Right hindlimb (tissue), 1 donor: Measurements from ENCODE around the gene FANCC.

ENCODE experiments used
- DNase-seq: peaks from one replicate; pipeline ENCODE4 v3.0.0-alpha.2; 2018

The FANCC gene

DNA sequence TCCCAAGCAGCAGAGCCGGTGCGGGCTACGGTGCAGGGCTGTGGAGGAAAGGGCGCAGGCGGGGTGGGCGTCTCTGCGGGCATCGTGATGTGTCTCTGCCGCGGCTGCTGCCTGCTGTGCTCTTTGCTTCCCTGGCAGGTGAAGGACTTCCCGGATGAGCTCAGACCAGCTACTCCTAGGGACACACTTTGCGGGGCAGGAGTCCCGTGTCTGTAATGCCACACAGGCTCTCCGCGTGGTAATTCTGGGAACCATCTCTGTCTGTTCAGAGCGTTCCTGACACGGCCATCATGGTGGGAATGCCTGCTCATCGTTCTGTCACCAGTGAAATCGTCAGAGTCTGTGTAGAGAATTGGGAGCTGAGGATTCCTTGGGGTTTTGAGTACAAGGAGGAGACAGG is 235.5 kb downstream of the FANCC start:
- DNase-seq: no peak

DNA sequence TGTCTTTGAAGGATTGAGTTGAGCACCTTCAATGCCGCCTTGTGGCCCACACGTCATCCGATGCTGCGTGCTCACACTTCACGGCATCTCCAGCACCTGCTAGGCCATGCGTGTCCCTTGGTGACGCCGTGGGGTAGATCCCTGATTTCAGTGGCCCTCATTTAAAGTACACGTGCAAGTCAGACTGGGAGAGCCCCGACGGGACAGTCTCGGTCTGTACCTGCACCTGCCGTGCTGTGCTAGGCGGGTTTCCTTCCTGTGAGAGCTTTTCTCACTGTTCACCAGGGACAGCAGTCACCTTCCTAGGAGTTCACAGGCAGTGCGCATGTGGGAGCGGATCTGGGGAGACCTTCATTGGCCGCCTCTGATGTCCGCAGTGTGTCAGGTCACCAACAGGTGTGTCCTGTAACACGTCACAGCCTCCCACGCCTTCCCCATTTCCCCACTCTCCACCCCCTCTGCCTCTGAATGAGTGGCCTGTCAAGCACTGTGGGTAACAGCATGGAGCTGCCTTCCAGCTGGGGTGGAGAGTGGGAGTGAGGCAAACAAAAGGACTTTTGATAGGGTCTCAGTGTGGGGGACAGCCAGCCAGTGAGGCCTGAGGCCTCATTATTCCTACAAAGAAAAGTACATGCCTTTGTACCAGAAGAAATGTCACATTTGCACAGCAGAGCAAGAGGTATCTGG is 236.4 kb downstream of the FANCC start:
- no peak for DNase-seq

DNA sequence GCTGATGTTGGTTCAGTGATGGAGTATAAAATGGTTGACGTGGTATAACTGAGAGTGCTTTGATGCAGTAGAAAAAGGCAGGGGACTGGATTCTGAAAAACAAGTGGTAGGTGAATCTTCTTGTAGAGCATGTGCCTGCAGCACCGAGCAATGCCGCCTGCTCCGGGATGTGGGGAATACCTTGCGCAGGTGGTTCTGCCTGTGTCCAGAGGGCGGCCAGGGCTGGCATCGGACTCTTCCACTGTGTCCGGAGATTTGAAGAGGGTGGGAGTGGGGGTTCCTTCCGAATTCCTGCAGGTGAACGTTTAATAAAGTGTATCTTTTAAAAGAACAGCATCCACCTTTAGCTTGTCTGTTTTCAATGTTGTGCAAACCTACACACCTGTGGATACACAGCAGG is 238.0 kb downstream of the FANCC start:
- no peak for DNase-seq

DNA sequence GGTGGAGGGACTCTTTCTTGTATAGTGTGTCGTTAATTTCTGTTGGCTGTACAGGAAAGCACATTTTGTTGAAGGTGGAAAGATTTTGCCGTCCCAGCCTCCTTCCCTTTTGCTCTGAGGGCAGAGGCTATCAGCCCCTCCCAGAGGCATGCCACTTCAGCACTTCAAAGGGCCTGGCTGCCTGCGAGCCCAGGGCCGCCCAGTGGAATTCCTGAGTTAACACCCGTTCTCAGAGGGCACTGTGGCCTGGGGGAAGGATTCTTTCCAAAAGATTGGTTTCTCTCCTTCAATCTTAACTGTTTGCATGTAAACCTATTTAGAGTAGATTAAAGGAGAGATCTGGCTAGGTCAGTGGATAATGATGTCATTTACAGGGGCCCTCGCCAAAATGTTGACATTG is 238.6 kb downstream of the FANCC start:
- DNase-seq: no peak

DNA sequence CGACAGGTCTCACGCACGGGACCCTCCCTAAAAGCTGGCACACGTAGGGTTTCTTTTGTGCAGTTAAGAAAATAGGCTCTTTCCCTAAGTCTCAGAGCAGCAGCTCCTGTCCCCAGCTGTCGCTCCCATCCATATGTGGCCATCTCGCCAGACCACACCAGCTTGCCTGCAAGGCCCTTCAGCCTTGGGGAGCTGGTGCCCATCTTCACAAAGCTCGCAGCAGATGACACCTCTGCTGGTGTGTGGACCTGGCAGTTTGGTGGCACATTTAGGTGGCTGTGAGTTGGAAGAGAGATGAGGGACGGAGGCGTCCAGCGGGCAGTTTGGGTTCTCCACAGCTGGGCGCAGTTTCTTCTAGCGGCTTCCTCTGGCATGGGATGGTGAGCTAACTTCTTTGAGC is 239.0 kb downstream of the FANCC start:
- no peak for DNase-seq

DNA sequence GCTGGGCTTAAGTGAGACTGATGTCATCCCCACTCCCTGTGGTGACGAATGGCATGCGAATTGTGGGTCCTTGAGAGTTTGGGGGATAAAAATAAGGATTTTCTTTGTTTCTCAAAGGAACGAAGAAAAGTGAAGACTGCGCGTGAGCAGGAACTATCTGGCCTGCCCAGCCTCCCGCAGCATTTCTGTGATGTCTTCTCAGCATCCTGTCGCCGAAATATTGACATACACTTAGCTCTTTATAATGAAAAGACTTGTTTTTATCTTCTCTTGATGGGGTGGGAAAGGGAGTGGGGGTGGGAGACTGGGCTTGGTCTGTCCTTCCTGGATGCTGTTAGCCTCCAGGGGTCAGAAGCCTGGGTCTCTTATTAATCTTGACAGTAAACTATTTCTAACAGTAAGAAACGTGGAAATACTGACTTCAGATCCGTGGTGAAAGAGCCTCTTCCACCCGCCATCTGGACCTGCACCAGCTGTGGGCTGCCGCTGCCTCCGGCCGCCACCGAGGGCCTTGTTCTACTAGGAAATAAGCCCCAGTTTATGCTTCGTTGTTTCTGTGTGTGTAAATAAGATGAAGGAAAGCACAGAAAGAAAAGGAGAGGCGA is 239.6 kb downstream of the FANCC start:
- DNase-seq: no peak

DNA sequence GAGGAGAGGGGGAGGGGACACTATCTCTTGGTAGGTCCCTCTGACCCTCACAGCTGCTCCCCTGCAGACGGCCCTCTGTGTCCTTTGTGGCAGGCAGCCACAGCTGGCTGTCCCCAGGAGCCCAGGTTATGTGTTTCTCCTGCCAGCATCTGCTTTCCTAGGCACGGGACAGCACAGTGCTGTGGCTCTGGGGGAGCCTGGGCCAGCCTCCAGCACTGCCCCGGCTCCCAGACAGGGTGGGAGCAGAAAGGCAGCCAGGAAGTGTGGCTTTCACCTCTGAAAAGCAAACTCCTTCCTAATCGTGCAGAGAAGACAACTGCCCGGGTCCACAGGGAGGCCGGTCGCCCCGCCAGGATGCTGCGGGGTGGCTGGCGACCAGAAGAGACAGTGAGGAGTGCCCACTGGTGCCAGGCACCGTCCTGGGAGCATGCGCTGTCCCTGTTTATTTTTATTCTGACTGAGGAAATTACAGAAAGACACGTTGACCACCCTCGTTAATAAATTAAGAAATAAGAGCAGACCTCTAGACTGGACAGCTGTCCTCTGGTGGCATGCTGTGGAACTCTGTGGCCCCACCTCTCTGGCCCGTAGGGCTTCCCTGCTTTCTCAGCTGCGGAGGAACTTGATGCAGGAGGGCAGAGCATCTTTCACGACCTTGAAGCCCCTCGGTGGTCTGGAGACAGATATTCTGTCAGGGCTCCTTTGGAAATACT is 240.3 kb downstream of the FANCC start:
- DNase-seq: no peak

DNA sequence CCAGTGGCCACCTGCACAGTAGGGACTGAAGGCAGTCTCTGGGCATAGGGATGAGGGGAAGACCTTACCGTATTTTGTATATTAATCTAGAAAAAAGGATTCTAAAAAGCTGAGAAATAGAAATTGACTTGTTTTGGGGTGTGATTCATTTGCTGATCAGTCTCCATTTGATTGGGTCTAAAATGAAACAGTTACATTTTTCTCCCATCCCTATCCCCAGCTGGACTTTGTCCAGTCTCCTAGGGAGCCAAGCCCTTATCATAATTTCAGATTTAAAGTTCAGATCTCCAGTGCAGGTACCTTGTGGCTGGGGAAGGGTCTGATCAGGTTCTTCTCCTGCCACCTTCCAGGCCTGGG is 240.8 kb downstream of the FANCC start:
- DNase-seq: no peak

DNA sequence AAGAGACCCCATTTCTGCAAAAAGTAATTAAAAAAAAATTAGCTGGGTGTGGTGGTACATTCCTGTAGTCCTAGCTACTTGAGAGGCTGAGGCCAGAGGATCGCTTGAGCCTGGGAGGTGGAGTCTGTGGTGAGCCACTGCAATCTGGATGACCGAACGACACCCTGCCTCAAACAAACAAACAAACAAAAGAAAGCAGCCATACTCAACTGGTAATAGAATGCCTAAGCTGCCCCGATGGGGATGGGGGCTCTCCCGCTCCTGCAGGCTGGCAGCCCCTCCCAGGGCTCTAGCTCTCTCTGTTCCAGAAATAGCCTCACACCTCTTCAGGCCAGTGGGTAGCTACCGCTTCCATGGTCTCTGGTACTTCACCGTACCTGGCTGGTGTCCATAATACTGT is 241.8 kb downstream of the FANCC start:
- DNase-seq: no peak

DNA sequence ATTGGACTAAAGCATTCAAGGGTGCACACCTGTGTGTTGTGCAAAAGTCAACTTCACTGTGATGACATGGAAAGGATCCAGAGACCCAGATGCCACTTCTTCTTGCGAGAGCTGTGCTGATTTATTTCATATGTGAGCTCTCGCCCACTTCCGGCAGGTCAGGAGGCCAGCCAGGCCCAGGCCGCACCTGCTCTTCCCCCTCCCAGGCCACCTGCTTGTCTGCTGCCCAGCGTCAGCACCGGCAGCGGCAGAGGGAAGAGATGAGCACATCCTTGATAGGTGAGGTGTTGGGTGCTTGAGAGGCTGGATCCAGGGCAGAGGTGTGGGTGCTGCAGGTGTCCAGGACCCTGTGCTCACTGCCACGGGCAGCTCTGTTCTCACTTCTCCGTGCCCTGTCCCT is 242.9 kb downstream of the FANCC start:
- DNase-seq: no peak

DNA sequence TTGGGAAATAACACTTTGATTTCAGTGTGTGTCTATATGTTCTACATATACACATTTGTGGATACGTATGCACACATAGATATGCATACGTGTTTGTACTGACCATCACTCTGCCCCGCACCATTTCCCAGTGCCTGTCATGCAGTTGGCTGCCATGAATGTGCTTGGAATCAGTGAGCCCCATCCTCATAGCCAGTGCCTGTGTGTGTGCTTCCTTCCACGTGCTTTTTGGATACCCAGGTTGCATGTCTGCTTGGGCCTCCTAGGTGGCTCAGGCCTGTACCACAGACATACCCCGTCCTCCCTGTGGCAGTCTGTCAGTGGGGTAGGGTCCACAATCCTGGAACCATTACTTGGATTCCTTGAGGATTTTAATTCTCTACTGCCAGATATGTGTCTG is 243.6 kb downstream of the FANCC start:
- DNase-seq: no peak

DNA sequence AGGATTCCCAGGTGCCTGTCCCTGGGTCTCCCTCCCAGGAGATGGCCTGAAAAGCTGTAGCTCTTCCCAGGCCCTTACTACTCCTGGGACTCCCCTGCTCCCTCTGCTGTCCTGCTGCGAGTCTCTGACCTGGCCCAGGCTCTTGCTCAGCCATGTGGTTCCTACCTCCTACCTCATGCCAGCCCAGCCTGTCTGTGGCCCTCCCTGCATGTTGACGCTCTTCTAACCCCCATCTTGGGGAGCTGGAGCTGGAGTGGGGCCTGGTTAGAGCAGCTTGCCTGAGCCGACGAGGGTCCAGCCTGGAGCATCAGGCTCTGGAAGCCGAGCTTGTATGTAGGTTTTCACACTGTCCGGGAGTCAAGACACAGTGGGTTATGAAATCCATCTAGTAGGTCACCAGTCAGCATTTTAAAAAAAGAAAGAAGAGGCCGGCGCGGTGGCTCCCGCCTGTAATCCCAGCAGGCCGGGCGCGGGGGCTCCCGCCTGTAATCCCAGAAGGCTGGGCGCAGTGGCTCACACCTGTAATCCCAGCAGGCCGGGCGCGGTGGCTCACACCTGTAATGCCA is 244.4 kb downstream of the FANCC start:
- no peak for DNase-seq

DNA sequence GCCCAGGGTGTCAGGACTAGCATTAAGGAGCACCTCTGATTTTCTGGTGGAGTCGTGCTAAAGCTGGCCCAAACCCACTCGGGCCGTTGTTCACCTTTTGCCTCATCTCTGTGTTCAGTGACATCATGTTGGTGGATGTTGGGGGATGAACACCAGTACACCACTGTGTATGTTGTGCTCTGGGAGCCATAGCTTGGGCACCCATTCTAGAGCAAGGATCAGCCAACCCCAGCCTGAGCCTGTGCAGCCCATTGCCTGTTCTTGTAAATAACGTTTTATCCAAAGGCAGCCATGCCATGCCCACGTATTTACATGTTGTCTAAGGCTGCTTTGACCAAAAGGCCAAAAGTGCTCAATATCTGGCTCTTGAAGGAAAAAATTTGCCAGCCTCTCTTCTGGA is 245.6 kb downstream of the FANCC start:
- DNase-seq: no peak

DNA sequence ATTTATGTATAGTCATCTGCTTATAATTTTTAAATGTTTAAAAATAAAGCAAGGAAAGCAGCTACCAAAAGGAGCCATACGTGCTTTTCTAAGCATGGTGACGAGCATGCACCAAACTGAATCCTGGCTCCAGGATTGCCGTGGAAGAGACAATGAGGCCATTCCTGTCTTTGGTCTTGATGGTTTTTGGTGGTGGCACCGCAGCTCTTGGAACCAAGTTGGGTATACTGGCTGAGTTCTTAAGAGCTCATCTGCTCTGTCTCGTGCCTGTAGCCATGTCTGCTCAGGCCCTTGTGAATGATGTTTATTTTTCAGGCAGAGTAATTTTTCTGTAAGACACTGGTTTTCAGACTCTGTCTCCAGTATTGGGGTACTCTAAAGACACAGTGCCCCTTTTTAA is 246.1 kb downstream of the FANCC start:
- DNase-seq: no peak

DNA sequence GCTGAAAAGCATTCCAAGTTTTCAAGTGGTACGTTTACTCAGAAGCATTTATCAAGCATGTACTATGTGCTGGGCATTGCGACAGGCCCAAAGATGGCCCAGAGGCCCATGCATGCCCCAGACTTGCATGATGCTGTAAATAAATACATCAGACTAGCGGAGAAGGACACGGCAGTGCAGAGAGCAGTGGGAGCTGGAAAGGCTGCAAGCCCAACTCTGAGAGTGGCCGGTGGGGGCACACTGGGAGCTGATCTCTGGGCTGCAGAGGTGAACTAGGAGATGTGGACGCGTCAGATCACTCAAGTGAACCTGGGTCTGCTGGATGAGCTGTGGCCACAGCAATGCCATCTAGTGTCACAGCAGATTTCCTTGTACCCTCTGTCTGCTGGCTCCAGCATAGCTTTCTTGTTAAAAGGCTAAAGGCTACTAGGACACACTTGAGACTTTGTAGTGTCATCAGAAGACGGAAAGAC is 246.9 kb downstream of the FANCC start:
- DNase-seq: no peak

DNA sequence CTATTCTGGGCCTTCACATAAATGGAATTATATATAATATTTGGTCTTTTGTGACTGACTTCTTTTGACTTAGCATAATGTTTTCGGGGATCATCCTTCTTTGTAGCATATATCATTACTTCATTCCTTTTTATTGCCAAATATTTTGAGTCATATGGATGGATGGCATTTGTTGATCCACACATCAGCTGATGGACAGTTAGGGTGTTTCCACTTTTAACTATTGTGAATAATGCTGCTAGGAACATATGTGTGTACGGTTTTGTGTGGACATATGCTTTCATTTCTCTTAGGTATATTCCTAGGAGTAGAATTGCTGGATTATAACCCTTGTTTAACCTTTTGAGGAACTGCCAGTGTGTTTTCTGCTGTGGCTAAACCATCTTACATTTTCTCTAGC is 249.6 kb downstream of the FANCC start:
- no peak for DNase-seq

DNA sequence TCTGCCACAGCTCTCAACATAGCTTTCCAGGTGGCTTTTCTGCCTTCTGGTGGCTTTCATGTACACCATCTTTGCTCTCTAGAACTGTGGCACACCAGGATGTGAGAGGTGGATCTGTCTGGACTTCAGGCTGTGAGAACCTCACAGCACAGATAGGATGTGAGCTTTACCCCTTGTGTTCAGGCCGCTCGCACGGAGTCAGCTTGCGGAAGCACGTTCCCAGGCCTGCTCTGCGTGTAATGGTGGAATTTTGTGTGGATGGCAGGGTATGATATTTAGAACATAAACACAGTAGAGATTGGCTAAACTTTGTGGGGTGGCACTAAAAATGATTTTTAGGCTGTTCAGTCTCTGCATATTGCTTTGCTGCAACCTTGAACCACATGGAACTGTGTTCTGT is 250.5 kb downstream of the FANCC start:
- DNase-seq: no peak

DNA sequence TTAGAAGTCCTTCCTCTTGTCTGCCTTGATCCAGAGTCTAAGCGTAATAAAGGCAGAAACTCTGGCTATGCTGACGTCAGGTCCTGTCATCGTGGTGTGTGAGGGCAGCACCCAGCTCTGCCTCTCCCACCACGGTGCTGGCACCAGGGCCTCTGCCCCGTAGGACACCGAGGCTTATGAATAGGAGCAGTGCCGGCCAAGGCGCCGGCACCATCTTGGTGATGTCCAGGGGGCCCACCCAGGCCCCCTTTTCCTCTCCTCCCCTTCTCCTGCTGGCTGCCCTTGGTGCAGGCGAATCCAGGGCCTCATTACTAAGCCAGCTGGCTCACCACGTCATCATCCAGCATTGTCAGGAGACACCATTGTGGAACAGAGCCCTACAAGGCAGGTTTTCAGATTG is 252.3 kb downstream of the FANCC start:
- DNase-seq: no peak

DNA sequence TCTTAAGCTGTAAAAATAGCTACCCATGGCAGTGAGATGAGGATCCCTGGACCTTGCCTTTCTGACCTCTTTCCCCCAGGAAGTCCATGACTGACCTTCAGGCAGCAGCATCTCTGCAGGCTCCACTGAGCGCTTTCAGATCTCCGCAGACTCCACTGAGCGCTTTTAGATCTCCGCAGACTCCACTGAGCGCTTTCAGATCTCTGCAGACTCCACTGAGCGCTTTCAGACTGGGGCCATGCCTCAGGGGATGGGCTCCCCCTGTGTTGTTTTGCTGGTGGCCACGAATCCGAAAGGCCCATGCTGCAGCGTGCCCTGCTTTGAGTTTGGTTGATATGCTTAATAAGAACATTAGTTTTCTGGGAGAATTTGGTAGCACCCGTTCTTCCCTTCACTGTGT is 254.2 kb downstream of the FANCC start:
- no peak for DNase-seq

DNA sequence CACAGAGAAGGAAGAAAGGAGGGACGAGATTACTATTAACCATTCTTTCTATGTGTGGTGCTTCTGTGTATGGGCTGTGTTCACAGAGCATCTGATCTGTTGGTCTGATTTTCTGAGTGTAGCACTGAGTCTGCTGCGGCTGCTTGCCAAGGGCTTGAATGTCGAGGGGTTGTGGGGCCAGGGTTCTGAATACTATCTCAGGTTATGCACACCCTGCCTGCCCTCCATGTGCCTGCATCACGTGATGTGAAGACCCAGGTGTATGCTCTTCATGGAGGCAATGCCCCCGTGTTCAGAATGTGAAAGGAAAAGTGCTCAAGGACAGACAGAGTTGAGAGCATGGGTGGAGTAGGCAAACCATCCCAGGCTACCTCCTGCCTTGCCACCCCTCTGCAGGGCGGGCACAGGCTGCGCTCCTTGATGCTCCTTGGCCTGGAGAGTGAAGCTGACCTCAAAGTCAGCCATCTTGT is 254.9 kb downstream of the FANCC start:
- no peak for DNase-seq

DNA sequence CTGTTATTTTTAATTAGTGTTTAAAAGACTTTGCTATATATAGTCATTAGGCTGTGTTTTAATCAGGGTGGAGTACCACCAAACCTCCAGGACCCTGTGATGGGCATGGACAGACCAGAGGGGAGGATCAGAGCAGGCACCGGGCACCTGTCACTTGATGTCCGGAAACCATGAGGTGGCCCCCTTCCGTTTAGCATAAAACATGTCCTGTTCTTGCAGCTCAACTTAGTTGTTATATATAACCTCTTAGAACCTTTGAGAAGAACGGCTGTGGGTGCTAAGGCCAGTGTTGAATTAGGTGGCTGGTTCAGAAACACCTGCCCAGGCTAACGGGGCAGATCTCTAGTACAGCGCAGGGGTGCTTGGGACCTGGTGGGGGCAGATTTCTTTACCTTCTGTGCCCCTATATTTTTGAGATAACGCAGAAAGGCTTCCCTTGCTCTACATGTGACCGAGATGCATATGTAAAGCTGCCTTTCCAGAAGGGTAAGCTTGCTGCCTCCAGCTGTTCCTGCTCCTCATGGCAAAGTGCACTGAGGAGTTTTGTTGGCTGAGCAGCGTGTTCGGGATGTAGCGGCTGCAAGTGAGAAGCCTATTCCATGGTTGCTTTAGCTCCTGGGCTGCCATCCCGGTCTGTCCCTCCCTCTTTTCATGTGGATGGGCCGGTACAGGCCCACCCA is 255.5 kb downstream of the FANCC start:
- DNase-seq: peak; percentile 76

DNA sequence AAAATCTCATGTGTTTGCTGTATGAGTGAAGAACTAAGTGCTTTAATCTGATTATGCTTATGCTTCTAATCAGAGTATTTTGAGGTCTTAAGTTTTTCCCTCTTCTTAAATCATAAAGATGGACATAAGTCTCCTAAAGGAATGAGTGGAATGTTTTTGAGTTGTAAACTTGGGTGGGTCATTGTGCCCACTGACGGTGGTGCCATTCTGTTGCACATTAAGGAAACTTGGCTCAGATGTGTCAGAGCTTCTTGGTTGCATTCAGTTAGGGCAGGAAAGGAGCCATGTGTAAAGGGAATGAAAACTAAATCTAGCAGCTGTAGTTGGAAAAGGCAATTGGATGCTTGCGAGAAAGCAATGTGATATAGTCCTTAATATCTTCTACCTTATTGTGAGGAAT is 256.6 kb downstream of the FANCC start:
- no peak for DNase-seq

DNA sequence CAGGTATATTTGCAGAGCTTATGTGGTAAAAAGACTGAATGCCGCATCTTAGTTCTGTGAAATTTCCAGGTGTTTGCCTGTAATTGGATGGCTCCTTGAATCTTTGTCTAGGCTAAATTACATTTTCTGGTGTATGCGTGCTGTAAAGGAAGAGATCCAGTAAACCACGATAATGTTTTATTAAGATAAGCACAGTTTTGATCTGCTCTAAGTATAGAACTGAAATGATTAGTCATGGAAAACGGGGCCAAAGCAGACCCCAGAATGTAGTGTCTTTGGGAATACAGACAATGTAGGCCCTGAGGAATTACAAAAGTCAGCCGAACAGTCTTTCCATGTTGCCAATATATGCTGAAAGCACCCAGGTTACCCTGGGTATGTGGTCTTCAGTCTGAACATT is 257.3 kb downstream of the FANCC start:
- no peak for DNase-seq
